Transverse colon (tissue), 4 donors: ENCODE measurements around the gene PRR5L. TPM values are rescaled to one million over a fixed set of nuclear protein-coding genes. Genes with fewer than 3 reads are reported as not detected.

ENCODE experiments used
- DNase-seq: peaks from one replicate; pipeline ENCODE4 v3.0.0-alpha.2; 2019
- H3K27ac ChIP-seq, 4 donors: fragments of 200-600 bp; sonication (generic); 2 replicates each; pipeline ENCODE4 v1.5.1; 2016 to 2018; ENCODE audit warnings: inconsistent platforms in 4 of 4
- H3K27me3 ChIP-seq: fragments of 200-600 bp; sonication (generic); 2 replicates; pipeline ENCODE4 v1.5.1; 2017; ENCODE audit warnings: inconsistent platforms
- H3K36me3 ChIP-seq, 4 donors: fragments of 200-600 bp; sonication (generic); 2 replicates each; pipeline ENCODE4 v1.5.1; 2017 to 2019; ENCODE audit warnings: inconsistent platforms in 4 of 4
- H3K4me1 ChIP-seq, 4 donors: fragments of 200-600 bp; sonication (generic); 2 replicates each; pipeline ENCODE4 v1.5.1; 2017 to 2020; ENCODE audit warnings: inconsistent platforms in 4 of 4
- H3K4me3 ChIP-seq, 4 donors: fragments of 200-600 bp; sonication (generic); 1 replicate in 1 of 4; 2 replicates in 3 of 4; pipeline versions ENCODE4 v1.5.1 to v1.6.1; 2017 to 2019; ENCODE audit warnings: inconsistent platforms in 4 of 4
- H3K9me3 ChIP-seq, 2 donors: fragments of 200-600 bp; sonication (generic); 2 replicates each; pipeline ENCODE4 v1.5.1; 2017 to 2019; ENCODE audit warnings: inconsistent platforms in 2 of 2
- CTCF ChIP-seq, 5 experiments: fragments of 200-600 bp in 3 of 5; fragments of 450-650 bp in 2 of 5; sonication (generic) in 3 of 5; IDR thresholded peaks; 1 replicate in 2 of 5; 2 replicates in 3 of 5; pipeline ENCODE4 v1.5.1; 2016 to 2017; ENCODE audit warnings: antibody characterized with exemption in 5 of 5, inconsistent platforms in 3 of 5, mild to moderate bottlenecking in 2 of 5, moderate library complexity in 1 of 5
- EP300 ChIP-seq: sonication (generic); formaldehyde crosslinking; IDR thresholded peaks from one replicate; pipeline ENCODE4 v1.6.1; 2017; ENCODE audit warnings: antibody characterized with exemption, low read depth
- POLR2A ChIP-seq: fragments of 450-650 bp; IDR thresholded peaks from one replicate; pipeline ENCODE4 v1.6.1; 2016; ENCODE audit warnings: antibody characterized with exemption, mild to moderate bottlenecking, moderate library complexity
- POLR2AphosphoS5 ChIP-seq, 3 donors: sonication (generic); formaldehyde crosslinking; IDR thresholded peaks; one replicate each; pipeline ENCODE4 v1.6.1; 2016; ENCODE audit warnings: antibody characterized with exemption in 3 of 3
- WGBS, 2 donors: methylation state at CpG; one replicate each; pipeline ENCODE4 v1.1.5; 2018; ENCODE audit warnings: low coverage in 1 of 2; 5-methylcytosine and 5-hydroxymethylcytosine counted together
- in situ Hi-C, 4 donors: fragments of 200-750 bp; cut with MboI; loops; one replicate each; pipeline versions ENCODE4 v1.15.0 to v1.15.1; 2017; ENCODE audit warnings: low sequenced_read_pairs in 3 of 4, low pct_ligation_motif_present in 1 of 4, low pct_unique_long_range_greater_than_20kb in 1 of 4
- intact Hi-C: fragments of 100-400 bp; cut with DNase I; formaldehyde crosslinking; loops from one replicate; pipeline ENCODE4 v1.15.1; 2023; ENCODE audit warnings: low total_unique reads
- total RNA-seq, 4 donors: library from RNA; depleted of rRNA; stranded (reverse); fragments of >200 nt; gene quantifications; one replicate each; pipeline ENCODE4 v1.1.0, GENCODE V29; 2016

The PRR5L gene
- total RNA-seq, 4 donors from 2014 or later = 203 to 418 (median 251) TPM

GRCh38 chr11:36400766-36401455 is 104.8 kb downstream of the PRR5L start:
- in situ Hi-C loops = no loop called here

GRCh38 chr11:36402568-36403170 is 106.6 kb downstream of the PRR5L start:
- in situ Hi-C loops = no loop called here
- H3K27me3 ChIP-seq = no peaks in the 10 kb centered on the region
- peak overlapping the region in 1 of 4 donors; percentile 39 for H3K27ac ChIP-seq
- intact Hi-C loops = no loop called here
- H3K9me3 ChIP-seq = no peaks in the 10 kb centered on the region
- WGBS, 2 donors = 71 to 89% methylated on average over 4 to 11 of the region's 11 CpGs
- DNase-seq = no peak
- TF ChIP-seq POLR2A (no peak), POLR2AphosphoS5 (IDR thresholded peaks at IDR 0.05) (no peak), EP300 (no peak), CTCF (IDR thresholded peaks at IDR 0.05) (no peak)
- peaks cover 0 to 16% (median 8%) of the 10 kb centered on the region in 4 donors for H3K4me1 ChIP-seq
- no peak overlapping the region for H3K4me3 ChIP-seq
- peaks cover 0 to 38% (median 2%) of the 10 kb centered on the region in 4 donors for H3K36me3 ChIP-seq

More at GRCh38 chr11:36400766-36401455, 104.8 kb downstream of the PRR5L start:
- WGBS, 2 donors = 81 to 88% methylated on average over 5 to 21 of the region's 21 CpGs
- no peaks in the 10 kb centered on the region for H3K27me3 ChIP-seq
- peaks cover 0 to 16% (median 8%) of the 10 kb centered on the region in 4 donors for H3K4me1 ChIP-seq
- no peak for TF ChIP-seq CTCF (IDR thresholded peaks at IDR 0.05)
- TF ChIP-seq POLR2AphosphoS5 (IDR thresholded peaks at IDR 0.05) = no peak
- TF ChIP-seq EP300 = no peak
- no peak for TF ChIP-seq POLR2A
- no peaks in the 10 kb centered on the region for H3K9me3 ChIP-seq
- DNase-seq = no peak
- H3K27ac ChIP-seq = no peak overlapping the region
- intact Hi-C loops = no loop called here
- peaks cover 0 to 42% (median 2%) of the 10 kb centered on the region in 4 donors for H3K36me3 ChIP-seq
- no peak overlapping the region for H3K4me3 ChIP-seq

- Histone ChIP-seq H3K27ac (peak overlapping the region in 2 of 4 donors; percentile 18 to 39), H3K4me3 (no peak overlapping the region), H3K4me1 (peaks cover 0 to 16% (median 8%) of the 10 kb centered on the region in 4 donors), H3K27me3 (no peaks in the 10 kb centered on the region), H3K36me3 (peaks cover 0 to 46% (median 2%) of the 10 kb centered on the region in 4 donors), H3K9me3 (no peaks in the 10 kb centered on the region)
- 33 to 42% methylated on average over 1 of the region's 1 CpG for WGBS, 2 donors
- intact Hi-C loops = no loop called here
- no peak for DNase-seq
- TF ChIP-seq EP300 (no peak), POLR2AphosphoS5 (IDR thresholded peaks at IDR 0.05) (no peak), CTCF (IDR thresholded peaks at IDR 0.05) (no peak), POLR2A (no peak)
- in situ Hi-C loops = no loop called here
These were observed 107.6 kb downstream of the PRR5L start for GRCh38 chr11:36403661-36404060.

- intact Hi-C loops (no loop called here), in situ Hi-C loops (no loop called here)
- H3K4me1 ChIP-seq = peaks cover 5 to 25% (median 8%) of the 10 kb centered on the region in 4 donors
- WGBS, 2 donors = 90 to 100% methylated on average over 3 of the region's 3 CpGs
- DNase-seq = no peak
- no peak overlapping the region for H3K27ac ChIP-seq
- TF ChIP-seq EP300 = no peak
- TF ChIP-seq POLR2AphosphoS5 (IDR thresholded peaks at IDR 0.05) = no peak
- TF ChIP-seq POLR2A = no peak
- no peak for TF ChIP-seq CTCF (IDR thresholded peaks at IDR 0.05)
- no peaks in the 10 kb centered on the region for H3K27me3 ChIP-seq
- no peaks in the 10 kb centered on the region for H3K9me3 ChIP-seq
- peaks cover 0 to 46% (median under 1%) of the 10 kb centered on the region in 4 donors for H3K36me3 ChIP-seq
- H3K4me3 ChIP-seq = no peak overlapping the region
These were observed 108.7 kb downstream of the PRR5L start for GRCh38 chr11:36404831-36405230.
